ENCODE measurements around the gene AXL.

AXL gene

GRCh38 chr19:41296433-41296871 lies 77.4 kb downstream of the AXL start:
- DNase-seq (ENCODE audit: insufficient read length, low spot score) (no peak), FAIRE-seq (no peak)
- TF ChIP-seq POLR2A (IDR thresholded peaks at IDR 0.05; ENCODE audit: low read depth, low read length) = no peak

GRCh38 chr19:41297628-41298347 lies 78.8 kb downstream of the AXL start:
- no peak for TF ChIP-seq POLR2A (IDR thresholded peaks at IDR 0.05; ENCODE audit: low read depth, low read length)
- no peak for DNase-seq (ENCODE audit: insufficient read length, low spot score)
- FAIRE-seq = no peak

GRCh38 chr19:41298348-41298964 lies 79.4 kb downstream of the AXL start:
- TF ChIP-seq POLR2A (IDR thresholded peaks at IDR 0.05; ENCODE audit: low read depth, low read length) = no peak
- DNase-seq (ENCODE audit: insufficient read length, low spot score) = no peak
- no peak for FAIRE-seq

GRCh38 chr19:41299046-41299754 lies 80.2 kb downstream of the AXL start:
- FAIRE-seq (no peak), DNase-seq (ENCODE audit: insufficient read length, low spot score) (no peak)
- no peak for TF ChIP-seq POLR2A (IDR thresholded peaks at IDR 0.05; ENCODE audit: low read depth, low read length)

- TF ChIP-seq POLR2A (IDR thresholded peaks at IDR 0.05; ENCODE audit: low read depth, low read length) = no peak
- FAIRE-seq (no peak), DNase-seq (ENCODE audit: insufficient read length, low spot score) (no peak)
Measured at GRCh38 chr19:41299755-41300089, 80.7 kb downstream of the AXL start.

GRCh38 chr19:41300555-41300954 lies 81.5 kb downstream of the AXL start:
- TF ChIP-seq POLR2A (IDR thresholded peaks at IDR 0.05; ENCODE audit: low read depth, low read length) = no peak
- no peak for DNase-seq (ENCODE audit: insufficient read length, low spot score)
- FAIRE-seq = no peak

GRCh38 chr19:41302624-41303351 lies 83.8 kb downstream of the AXL start:
- no peak for TF ChIP-seq POLR2A (IDR thresholded peaks at IDR 0.05; ENCODE audit: low read depth, low read length)
- FAIRE-seq (no peak), DNase-seq (ENCODE audit: insufficient read length, low spot score) (no peak)

GRCh38 chr19:41303954-41304353 lies 84.9 kb downstream of the AXL start:
- no peak for TF ChIP-seq POLR2A (IDR thresholded peaks at IDR 0.05; ENCODE audit: low read depth, low read length)
- DNase-seq (ENCODE audit: insufficient read length, low spot score) (no peak), FAIRE-seq (no peak)

GRCh38 chr19:41304706-41305483 lies 85.9 kb downstream of the AXL start:
- no peak for DNase-seq (ENCODE audit: insufficient read length, low spot score)
- FAIRE-seq = no peak
- TF ChIP-seq POLR2A (IDR thresholded peaks at IDR 0.05; ENCODE audit: low read depth, low read length) = no peak

GRCh38 chr19:41305927-41306793 lies 87.1 kb downstream of the AXL start:
- FAIRE-seq (no peak), DNase-seq (ENCODE audit: insufficient read length, low spot score) (no peak)
- no peak for TF ChIP-seq POLR2A (IDR thresholded peaks at IDR 0.05; ENCODE audit: low read depth, low read length)

GRCh38 chr19:41307090-41307875 lies 88.3 kb downstream of the AXL start:
- no peak for TF ChIP-seq POLR2A (IDR thresholded peaks at IDR 0.05; ENCODE audit: low read depth, low read length)
- DNase-seq (ENCODE audit: insufficient read length, low spot score) (no peak), FAIRE-seq (no peak)

GRCh38 chr19:41307954-41308449 lies 89.0 kb downstream of the AXL start:
- FAIRE-seq (no peak), DNase-seq (ENCODE audit: insufficient read length, low spot score) (no peak)
- TF ChIP-seq POLR2A (IDR thresholded peaks at IDR 0.05; ENCODE audit: low read depth, low read length) = no peak

All from H54 (cell line).